Measurements from ENCODE around the gene CFAP299.

The CFAP299 gene

GRCh38 chr4:80448056-80448455 is 112.5 kb downstream of the CFAP299 start:
- DNase-seq (ENCODE audit: low read depth), result no peak

- DNase-seq (ENCODE audit: low read depth), result no peak
Measured at GRCh38 chr4:80452055-80452454, 116.5 kb downstream of the CFAP299 start.

- no peak for DNase-seq (ENCODE audit: low read depth)
Measured at GRCh38 chr4:80452768-80453167, 117.2 kb downstream of the CFAP299 start.

GRCh38 chr4:80454040-80454439 is 118.5 kb downstream of the CFAP299 start:
- no peak for DNase-seq (ENCODE audit: low read depth)

- no peak for DNase-seq (ENCODE audit: low read depth)
Measured at GRCh38 chr4:80454556-80454955, 119.0 kb downstream of the CFAP299 start.

- no peak for DNase-seq (ENCODE audit: low read depth)
Measured at GRCh38 chr4:80459918-80460473, 124.5 kb downstream of the CFAP299 start.

- no peak for DNase-seq (ENCODE audit: low read depth)
Measured at GRCh38 chr4:80461412-80461811, 125.9 kb downstream of the CFAP299 start.

- no peak for DNase-seq (ENCODE audit: low read depth)
Measured at GRCh38 chr4:80462621-80463091, 127.1 kb downstream of the CFAP299 start.

GRCh38 chr4:80463509-80463908 is 128.0 kb downstream of the CFAP299 start:
- no peak for DNase-seq (ENCODE audit: low read depth)

GRCh38 chr4:80465238-80465637 is 129.7 kb downstream of the CFAP299 start:
- no peak for DNase-seq (ENCODE audit: low read depth)

GRCh38 chr4:80465736-80466135 is 130.2 kb downstream of the CFAP299 start:
- DNase-seq (ENCODE audit: low read depth), result no peak

GRCh38 chr4:80466618-80467017 is 131.1 kb downstream of the CFAP299 start:
- no peak for DNase-seq (ENCODE audit: low read depth)

GRCh38 chr4:80471756-80472155 is 136.2 kb downstream of the CFAP299 start:
- DNase-seq (ENCODE audit: low read depth), result no peak

GRCh38 chr4:80475236-80475635 is 139.7 kb downstream of the CFAP299 start:
- no peak for DNase-seq (ENCODE audit: low read depth)

GRCh38 chr4:80475798-80476197 is 140.3 kb downstream of the CFAP299 start:
- DNase-seq (ENCODE audit: low read depth), result no peak

- no peak for DNase-seq (ENCODE audit: low read depth)
Measured at GRCh38 chr4:80484712-80485111, 149.2 kb downstream of the CFAP299 start.

GRCh38 chr4:80486603-80487002 is 151.1 kb downstream of the CFAP299 start:
- no peak for DNase-seq (ENCODE audit: low read depth)

GRCh38 chr4:80489798-80490197 is 154.3 kb downstream of the CFAP299 start:
- no peak for DNase-seq (ENCODE audit: low read depth)

- peak; percentile 5 for DNase-seq (ENCODE audit: low read depth)
Measured at GRCh38 chr4:80492761-80493160, 157.2 kb downstream of the CFAP299 start.

GRCh38 chr4:80495865-80496264 is 160.3 kb downstream of the CFAP299 start:
- no peak for DNase-seq (ENCODE audit: low read depth)

- no peak for DNase-seq (ENCODE audit: low read depth)
Measured at GRCh38 chr4:80498725-80499124, 163.2 kb downstream of the CFAP299 start.

- no peak for DNase-seq (ENCODE audit: low read depth)
Measured at GRCh38 chr4:80500613-80501012, 165.1 kb downstream of the CFAP299 start.

GRCh38 chr4:80507077-80507476 is 171.5 kb downstream of the CFAP299 start:
- no peak for DNase-seq (ENCODE audit: low read depth)

- DNase-seq (ENCODE audit: low read depth), result no peak
Measured at GRCh38 chr4:80507507-80507906, 172.0 kb downstream of the CFAP299 start.

GRCh38 chr4:80515496-80515895 is 180.0 kb downstream of the CFAP299 start:
- no peak for DNase-seq (ENCODE audit: low read depth)
